Endodermal cell (in vitro differentiated cells): ENCODE results near the gene ABCC12. TPM values are rescaled to one million over a fixed set of nuclear protein-coding genes. Genes with fewer than 3 reads are reported as not detected.

Experiments
- DNase-seq: peaks from one replicate; pipeline ENCODE4 v3.0.0-alpha.2; 2017
- H3K27ac ChIP-seq: 2 replicates; pipeline ENCODE4 v1.5.1; 2013; ENCODE audit warnings: mild to moderate bottlenecking, low read depth, low read length, moderate library complexity
- H3K27me3 ChIP-seq: 2 replicates; pipeline ENCODE4 v1.6.1; 2013; ENCODE audit warnings: mild to moderate bottlenecking, low read length, moderate library complexity; ENCODE audit not compliant: insufficient read depth, control insufficient read depth, poor library complexity, severe bottlenecking
- H3K36me3 ChIP-seq: 2 replicates; pipeline ENCODE4 v1.7.0; 2013; ENCODE audit warnings: mild to moderate bottlenecking, low read length, moderate library complexity; ENCODE audit not compliant: control insufficient read depth, insufficient read depth
- H3K4me1 ChIP-seq: one replicate; pipeline ENCODE4 v1.7.0; 2013; ENCODE audit warnings: low read length; ENCODE audit not compliant: control insufficient read depth, insufficient read depth
- H3K4me3 ChIP-seq: 2 replicates; pipeline ENCODE4 v1.5.1; 2013; ENCODE audit warnings: mild to moderate bottlenecking, low read length, moderate library complexity
- H3K9ac ChIP-seq: 2 replicates; pipeline ENCODE4 v1.6.1; 2013; ENCODE audit warnings: mild to moderate bottlenecking, low read length, moderate library complexity; ENCODE audit not compliant: poor library complexity, severe bottlenecking; ENCODE audit errors: extremely low read depth
- H3K9me3 ChIP-seq: 2 replicates; pipeline ENCODE4 v1.6.1; 2013; ENCODE audit warnings: mild to moderate bottlenecking, low read length, moderate library complexity; ENCODE audit not compliant: control insufficient read depth
- H3K27ac Mint-ChIP-seq: 2 replicates; pipeline ENCODE4 v1.8.0; 2020; ENCODE audit warnings: mixed read lengths
- H3K27me3 Mint-ChIP-seq: 2 replicates; pipeline ENCODE4 v1.8.0; 2021; ENCODE audit warnings: mild to moderate bottlenecking, mixed read lengths; ENCODE audit not compliant: insufficient read depth
- H3K36me3 Mint-ChIP-seq: 2 replicates; pipeline ENCODE4 v1.8.0; 2020; ENCODE audit warnings: low read depth, mixed read lengths
- H3K4me1 Mint-ChIP-seq: 2 replicates; pipeline ENCODE4 v1.8.0; 2020; ENCODE audit warnings: mixed read lengths
- H3K4me3 Mint-ChIP-seq: 2 replicates; pipeline ENCODE4 v1.8.0; 2020; ENCODE audit warnings: mild to moderate bottlenecking, moderate library complexity, mixed read lengths
- H3K9me3 Mint-ChIP-seq: 2 replicates; pipeline ENCODE4 v1.8.0; 2020; ENCODE audit warnings: mild to moderate bottlenecking, mixed read lengths
- WGBS, 2 experiments: methylation state at CpG; one replicate each; pipeline versions ENCODE4 v1.1.5 to v1.1.7; 2013; ENCODE audit warnings: missing lambda C conversion rate in 2 of 2, mixed read lengths in 1 of 2; ENCODE audit not compliant: insufficient coverage in 1 of 2, insufficient read length in 1 of 2; 5-methylcytosine and 5-hydroxymethylcytosine counted together
- total RNA-seq, 2 donors: library from RNA; stranded (reverse); fragmentation: NEBNext Ultra II Directional in 1 of 2; extraction: Animal tissue kit (Norgen Biotek cat#: 25700) in 1 of 2; gene quantifications; 2 replicates in 1 of 2; 3 replicates in 1 of 2; pipeline ENCODE4 v1.2.1, GENCODE V29; 2021
- TF ChIP-seq, protein P1 (sequence below): fragments of 200-600 bp; sonication (generic); conservative IDR thresholded peaks from 2 replicates; pipeline ENCODE4 v1.5.0; 2021; ENCODE audit warnings: antibody characterized with exemption, mild to moderate bottlenecking

Gene ABCC12
- total RNA-seq, 2 donors from 2014 or later, result 0.35 to 1.2 TPM

DNA sequence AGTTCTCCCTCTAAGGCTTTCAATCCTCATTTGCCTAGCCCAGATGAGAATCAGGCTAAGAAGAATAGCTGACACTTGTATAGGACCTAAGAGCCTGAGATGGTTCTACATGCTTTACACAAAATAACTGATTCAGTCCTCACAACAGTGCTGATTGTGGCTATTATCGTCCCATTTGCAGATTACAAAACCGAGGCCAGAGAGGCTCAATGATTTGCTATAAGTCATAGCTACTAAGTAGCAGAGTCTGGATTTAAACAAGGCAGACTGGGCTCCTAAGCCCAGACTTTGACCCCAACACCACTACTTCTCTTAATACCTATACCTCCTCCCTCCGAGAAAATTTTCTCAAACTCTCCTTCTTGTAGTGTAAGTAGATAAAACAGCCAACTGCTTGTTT lies 23.1 kb downstream of the ABCC12 start:
- no peaks in the 10 kb centered on the region for H3K36me3 ChIP-seq
- no peaks in the 10 kb centered on the region for H3K9me3 ChIP-seq
- peaks cover 15% of the 10 kb centered on the region for H3K4me1 ChIP-seq
- H3K4me1 Mint-ChIP-seq, result peaks cover 25% of the 10 kb centered on the region
- no peak overlapping the region for H3K4me3 ChIP-seq
- no peaks in the 10 kb centered on the region for H3K27me3 Mint-ChIP-seq
- no peak overlapping the region for H3K27ac Mint-ChIP-seq
- H3K36me3 Mint-ChIP-seq, result no peaks in the 10 kb centered on the region
- no peaks in the 10 kb centered on the region for H3K27me3 ChIP-seq
- no peaks in the 10 kb centered on the region for H3K9me3 Mint-ChIP-seq
- no peak for DNase-seq
- WGBS, 2 experiments, result 80 to 90% methylated on average over 2 to 3 of the region's 3 CpGs
- H3K9ac ChIP-seq, result no peak overlapping the region
- TF ChIP-seq, protein P1, sequence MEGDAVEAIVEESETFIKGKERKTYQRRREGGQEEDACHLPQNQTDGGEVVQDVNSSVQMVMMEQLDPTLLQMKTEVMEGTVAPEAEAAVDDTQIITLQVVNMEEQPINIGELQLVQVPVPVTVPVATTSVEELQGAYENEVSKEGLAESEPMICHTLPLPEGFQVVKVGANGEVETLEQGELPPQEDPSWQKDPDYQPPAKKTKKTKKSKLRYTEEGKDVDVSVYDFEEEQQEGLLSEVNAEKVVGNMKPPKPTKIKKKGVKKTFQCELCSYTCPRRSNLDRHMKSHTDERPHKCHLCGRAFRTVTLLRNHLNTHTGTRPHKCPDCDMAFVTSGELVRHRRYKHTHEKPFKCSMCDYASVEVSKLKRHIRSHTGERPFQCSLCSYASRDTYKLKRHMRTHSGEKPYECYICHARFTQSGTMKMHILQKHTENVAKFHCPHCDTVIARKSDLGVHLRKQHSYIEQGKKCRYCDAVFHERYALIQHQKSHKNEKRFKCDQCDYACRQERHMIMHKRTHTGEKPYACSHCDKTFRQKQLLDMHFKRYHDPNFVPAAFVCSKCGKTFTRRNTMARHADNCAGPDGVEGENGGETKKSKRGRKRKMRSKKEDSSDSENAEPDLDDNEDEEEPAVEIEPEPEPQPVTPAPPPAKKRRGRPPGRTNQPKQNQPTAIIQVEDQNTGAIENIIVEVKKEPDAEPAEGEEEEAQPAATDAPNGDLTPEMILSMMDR, result no peak
- no peak overlapping the region for H3K27ac ChIP-seq
- no peak overlapping the region for H3K4me3 Mint-ChIP-seq

DNA sequence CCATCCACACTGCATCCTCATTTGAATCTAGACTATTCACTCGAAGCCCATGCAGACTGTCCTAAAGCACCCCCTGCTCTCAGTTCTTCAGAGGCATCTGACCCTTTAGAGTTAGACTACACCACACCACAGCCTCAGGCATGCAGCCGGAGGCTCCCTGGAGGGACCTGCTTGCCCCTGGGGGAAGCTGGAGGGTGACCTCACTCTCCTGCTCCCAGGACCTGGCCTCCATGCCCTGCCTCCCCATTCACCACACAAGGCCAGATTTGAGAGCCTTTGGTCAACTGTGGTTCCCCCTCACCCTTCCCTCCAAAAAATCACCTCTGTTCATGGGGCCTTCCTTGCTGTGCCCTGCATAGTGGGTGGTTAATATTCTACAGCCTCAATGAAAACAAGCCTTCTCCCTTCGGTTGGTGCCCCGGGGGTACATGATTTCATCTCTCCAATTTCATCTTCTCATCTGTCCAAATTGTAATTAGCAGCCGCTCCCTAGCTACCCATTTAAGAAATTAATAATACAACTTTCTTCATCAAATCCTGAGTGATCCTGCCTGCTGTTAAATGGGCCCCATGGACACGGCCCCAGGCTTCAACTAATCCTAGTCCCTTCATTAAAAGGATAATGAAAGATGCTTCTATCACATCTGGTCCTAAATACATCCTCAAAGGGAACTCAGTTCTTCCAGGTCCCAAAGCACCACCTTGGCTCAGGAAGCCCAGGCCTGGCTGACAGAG lies 24.4 kb downstream of the ABCC12 start:
- peaks cover 24% of the 10 kb centered on the region for H3K4me1 ChIP-seq
- no peaks in the 10 kb centered on the region for H3K9me3 ChIP-seq
- WGBS, 2 experiments, result 92 to 93% methylated on average over 4 to 6 of the region's 6 CpGs
- TF ChIP-seq, protein P1, result no peak
- Mint-ChIP-seq H3K9me3 (no peaks in the 10 kb centered on the region), H3K36me3 (no peaks in the 10 kb centered on the region), H3K27ac (no peak overlapping the region), H3K4me3 (no peak overlapping the region), H3K4me1 (peaks cover 35% of the 10 kb centered on the region), H3K27me3 (no peaks in the 10 kb centered on the region)
- no peak for DNase-seq
- H3K27me3 ChIP-seq, result no peaks in the 10 kb centered on the region
- H3K9ac ChIP-seq, result no peak overlapping the region
- no peak overlapping the region for H3K4me3 ChIP-seq
- no peaks in the 10 kb centered on the region for H3K36me3 ChIP-seq
- no peak overlapping the region for H3K27ac ChIP-seq

DNA sequence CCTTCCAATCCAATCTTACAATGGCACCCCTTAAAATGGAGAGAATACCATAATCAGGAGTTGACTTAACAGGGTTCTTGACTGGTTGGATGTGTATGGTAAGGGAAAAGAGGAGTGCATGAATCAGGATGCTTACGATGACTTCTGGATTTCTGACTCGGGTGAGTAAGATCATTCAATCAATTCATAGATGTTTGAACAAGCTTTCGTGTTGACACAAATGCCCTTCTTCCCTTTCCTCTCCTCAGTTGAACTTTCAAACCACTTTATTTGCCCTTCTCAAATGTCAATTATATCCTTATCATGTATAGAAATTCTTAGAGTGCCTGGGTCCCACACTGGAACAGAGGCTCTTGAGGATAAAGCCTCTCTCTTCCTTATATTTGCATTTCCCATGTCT lies 25.9 kb downstream of the ABCC12 start:
- Histone ChIP-seq H3K27ac (no peak overlapping the region), H3K4me1 (peaks cover 24% of the 10 kb centered on the region), H3K36me3 (no peaks in the 10 kb centered on the region), H3K27me3 (no peaks in the 10 kb centered on the region), H3K9ac (no peak overlapping the region), H3K9me3 (no peaks in the 10 kb centered on the region), H3K4me3 (no peak overlapping the region)
- DNase-seq, result no peak
- peaks cover 35% of the 10 kb centered on the region for H3K4me1 Mint-ChIP-seq
- H3K27me3 Mint-ChIP-seq, result no peaks in the 10 kb centered on the region
- H3K4me3 Mint-ChIP-seq, result no peak overlapping the region
- no peak overlapping the region for H3K27ac Mint-ChIP-seq
- H3K9me3 Mint-ChIP-seq, result no peaks in the 10 kb centered on the region
- TF ChIP-seq, protein P1, result no peak
- WGBS, 2 experiments, result 96 to 98% methylated on average over 2 to 3 of the region's 3 CpGs
- H3K36me3 Mint-ChIP-seq, result no peaks in the 10 kb centered on the region
